ENCODE measurements around the gene RHBDF2.

Gene RHBDF2

DNA sequence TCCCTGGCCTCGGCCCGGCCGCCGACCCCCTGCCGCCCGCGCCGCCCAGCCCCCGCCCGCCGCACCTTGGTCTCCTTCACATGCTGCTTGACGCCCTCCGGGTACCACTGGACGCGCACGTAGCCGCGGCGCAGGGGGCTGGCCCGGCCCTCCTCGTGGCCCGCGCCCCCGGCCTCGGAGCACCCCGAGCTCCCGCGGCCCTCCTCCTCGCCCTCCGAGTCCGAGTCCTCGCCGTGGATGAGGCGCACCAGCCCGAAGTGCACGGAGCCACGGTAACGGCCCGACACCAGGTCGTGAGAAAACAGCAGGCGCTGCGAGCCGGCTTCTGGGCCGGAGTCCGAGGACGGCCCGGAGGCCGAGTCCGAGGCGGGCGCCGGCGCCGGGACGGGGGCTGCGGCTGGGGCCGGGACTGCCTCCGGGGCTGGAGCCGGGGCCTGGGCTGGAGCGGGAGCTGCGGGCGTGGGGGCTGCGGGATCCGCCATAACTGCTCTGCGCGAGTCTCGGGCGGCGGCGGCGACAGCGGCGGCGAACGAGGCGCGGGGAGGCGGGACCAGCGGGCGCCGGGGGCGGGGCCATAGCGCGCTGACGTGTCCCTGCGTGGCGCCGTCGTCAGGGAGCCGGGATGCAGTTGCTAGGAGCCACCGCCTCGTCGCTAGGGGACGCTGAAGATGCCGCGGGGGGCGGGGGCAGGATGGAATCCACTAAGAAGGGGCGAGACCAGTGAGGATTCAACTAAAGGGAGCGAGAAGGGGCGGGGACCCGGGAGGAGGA, 48.4 kb downstream of the RHBDF2 start, which contains the start of gene UBE2O:
UBE2O (minus strand) TSS at position 493 of the 771 bp plus-strand sequence; CDS start at position 482, 11 bp downstream.
- DNase-seq, result peak; percentile 56

DNA sequence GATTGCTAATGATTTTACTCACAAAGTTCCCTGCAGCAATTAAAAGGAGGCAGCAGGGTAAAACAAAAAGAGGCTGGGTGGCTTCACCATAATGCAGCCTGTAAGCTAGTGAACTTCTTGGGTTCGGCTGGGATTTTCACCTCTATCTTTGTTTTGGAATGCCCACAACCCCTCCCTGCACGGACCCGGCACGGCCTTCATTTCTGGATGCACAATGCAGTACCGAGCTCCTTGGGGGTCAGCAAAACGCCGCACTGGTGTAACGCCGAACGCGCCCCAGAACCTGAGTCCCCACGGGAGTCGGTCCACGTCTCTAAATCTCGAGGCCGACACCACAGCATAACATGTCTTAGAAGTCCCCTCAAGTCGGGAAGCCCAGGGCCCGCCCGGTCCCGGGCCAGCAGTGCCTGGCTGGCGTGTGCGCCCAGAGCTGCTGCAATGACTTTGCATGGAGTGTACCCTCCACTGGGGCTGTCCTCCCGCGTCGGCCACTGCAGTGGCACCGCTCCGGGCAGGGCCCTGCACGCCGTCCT, 49.0 kb downstream of the RHBDF2 start:
- no peak for DNase-seq

DNA sequence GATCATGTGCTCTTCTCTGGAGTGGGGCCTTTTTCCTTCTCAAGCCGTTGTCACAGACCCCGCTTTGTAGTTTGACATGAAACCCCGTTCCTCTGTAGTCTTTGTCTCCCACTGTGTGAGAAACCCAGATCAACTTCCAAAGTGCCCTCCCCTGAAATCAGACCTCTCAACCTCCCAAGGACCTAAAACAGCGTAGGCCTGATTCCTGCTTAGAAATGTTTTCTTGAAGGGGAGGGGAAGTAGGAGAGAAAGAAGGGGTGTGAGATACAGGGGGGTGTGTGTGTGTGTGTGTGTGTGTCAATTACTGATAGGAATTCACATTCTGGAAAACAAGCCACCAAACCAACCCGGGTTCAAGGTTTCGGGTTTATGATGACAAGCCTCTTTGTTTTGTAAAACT, 49.7 kb downstream of the RHBDF2 start:
- no peak for DNase-seq

DNA sequence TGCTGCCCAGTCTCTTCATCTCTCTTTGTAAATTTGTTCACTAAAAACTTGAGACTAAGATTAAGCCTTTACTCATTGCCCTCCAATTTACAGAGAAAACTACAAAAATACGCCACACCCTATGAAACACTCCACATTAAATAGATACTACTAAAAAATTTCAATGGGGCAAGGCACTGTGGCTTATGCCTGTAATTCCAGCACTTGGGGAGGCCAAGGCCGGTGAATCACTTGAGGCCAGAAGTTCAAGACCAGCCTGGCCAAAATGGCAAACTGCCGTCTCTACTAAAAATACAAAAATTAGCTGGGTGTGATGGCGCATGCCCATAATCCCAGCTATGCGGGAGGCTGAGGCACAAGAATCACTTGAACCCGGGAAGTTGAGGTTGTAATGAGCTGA, 52.1 kb downstream of the RHBDF2 start:
- no peak for DNase-seq

DNA sequence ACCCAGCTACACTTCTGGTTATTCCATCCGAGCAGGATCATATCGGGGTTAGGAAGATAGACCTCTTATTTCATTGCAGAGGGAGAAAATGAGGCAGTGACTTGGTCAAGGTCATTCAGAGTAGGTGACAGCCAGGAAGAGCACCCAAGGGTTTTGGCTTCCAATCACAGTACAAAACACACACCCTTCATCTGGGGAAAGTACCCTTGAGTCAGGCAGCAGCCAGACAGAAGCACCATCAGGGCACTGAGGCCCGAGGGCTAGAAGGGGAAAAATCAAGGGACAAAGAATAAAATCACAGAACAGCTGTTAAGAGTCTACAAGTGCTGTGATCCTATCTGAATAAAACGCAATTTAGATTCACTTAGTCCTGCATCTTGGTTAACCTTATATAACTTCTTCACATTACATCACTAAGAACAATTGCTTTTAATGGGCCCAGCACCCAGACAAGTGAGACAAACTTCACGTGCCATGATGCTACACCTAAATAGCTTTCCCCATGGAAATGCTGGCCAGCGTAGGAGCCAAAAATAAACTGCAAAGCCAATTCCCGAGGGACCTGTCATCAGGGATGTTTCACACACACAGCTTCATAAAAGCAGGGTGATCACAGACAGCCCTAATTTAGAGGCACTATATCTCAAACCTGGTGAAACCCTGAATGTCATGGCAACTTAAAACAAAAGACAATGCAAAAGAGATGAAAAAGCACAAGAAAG, 53.1 kb downstream of the RHBDF2 start:
- no peak for DNase-seq

DNA sequence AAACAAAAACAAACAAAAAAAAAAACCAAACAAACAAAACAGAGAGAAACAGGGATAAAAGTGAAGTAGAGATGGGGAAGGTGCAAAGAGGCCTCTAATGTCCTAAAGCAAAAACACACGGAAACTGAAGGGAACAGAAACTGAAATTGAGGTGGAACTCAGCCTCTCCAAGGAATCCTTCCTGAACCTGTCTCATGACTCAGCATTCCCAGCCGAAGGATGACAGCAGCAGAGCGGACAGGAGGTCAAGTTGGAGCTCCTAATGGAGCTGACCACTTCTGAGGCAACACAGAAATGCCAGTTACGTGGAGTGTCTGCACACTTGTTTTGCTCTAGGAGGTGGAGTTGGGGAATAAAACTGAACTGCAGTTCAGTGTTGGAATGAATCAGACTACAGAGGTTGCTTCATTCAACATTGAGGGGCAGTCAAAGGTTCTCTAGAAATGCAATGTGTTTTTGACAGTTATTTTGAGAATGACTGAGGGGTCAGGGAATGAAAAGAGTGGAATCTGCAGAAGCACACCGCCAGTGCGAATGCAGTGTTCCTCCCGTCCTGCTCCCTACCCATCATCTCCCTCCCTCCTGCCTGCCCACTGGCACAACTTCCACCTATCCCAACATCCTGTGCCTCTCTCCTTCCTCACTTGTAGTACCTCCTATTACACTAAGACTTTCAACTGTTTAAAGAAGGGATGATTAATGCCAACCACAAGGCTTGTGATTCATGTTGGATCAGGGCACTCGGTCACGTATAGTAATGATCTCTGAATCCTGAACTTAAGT, 54.6 kb downstream of the RHBDF2 start:
- no peak for DNase-seq

DNA sequence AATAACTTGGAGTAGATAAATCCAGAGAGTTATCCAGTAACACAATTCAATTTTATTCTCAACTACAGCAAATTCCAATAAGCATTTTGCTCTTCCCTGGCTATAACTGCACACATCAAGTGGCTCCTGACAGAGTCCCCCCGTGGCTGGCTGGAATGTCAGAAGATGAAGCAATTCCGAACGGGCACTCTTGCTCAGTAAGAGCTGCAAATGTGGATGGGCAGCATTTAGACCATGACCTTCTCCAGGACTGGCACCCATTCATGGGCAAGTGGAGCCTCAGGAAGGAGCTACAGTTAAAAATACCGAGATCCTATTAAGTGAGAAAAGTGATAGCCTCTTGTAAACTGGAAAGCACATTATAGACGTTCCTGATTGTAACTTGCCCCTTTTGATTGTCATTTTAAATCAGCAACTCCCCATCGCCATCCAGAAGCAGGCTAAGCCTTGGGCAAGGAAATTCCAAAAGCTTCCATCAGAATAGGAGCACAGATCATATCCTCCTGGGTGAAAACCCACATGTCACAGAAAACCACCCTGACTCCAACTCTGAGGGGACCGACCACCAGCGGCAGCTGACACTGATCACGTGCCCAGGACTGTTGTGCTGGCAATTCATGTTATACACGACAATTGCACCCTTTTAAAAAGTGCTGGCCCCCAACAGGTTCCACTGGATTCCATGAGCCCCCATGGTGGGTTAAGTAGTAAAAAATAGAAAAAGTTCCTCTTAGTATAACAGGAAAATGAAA, 55.4 kb downstream of the RHBDF2 start:
- DNase-seq, result no peak

DNA sequence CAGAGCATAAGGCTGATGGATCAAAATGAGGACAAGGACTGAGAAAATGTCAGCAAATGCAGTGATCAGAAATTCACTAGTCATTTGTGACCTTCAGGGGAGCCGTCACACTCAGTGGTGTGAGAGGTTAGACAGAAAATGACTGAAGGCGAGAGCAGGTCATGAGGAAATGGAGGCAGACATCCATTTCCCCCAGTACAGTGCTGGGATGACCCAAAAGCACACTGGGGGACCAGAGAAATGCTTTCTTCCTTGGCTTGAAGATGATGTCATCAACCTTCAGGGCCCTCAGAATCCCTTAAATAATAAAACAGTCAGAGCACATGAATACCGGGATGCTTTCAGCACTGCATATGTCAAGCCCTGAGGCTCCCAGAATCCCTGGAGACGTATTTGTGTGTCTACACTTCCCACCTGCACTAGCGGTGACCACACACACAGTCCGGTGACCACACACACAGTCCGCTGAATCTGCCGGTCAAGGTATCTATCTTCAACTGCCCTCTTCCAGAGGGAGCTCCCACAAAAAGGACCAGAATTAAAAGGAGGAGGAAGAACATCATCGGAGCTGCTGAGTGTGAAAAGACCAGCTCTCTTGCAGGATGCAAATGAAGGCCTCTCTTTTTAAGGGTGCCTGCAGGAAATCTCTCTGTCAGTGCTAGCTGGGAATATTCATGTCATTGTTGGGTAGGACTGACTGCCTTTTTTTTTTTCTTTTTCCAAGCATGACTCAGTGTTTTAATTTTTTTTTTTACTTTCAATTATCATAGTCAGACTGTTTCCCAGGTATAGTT, 56.5 kb downstream of the RHBDF2 start:
- no peak for DNase-seq

DNA sequence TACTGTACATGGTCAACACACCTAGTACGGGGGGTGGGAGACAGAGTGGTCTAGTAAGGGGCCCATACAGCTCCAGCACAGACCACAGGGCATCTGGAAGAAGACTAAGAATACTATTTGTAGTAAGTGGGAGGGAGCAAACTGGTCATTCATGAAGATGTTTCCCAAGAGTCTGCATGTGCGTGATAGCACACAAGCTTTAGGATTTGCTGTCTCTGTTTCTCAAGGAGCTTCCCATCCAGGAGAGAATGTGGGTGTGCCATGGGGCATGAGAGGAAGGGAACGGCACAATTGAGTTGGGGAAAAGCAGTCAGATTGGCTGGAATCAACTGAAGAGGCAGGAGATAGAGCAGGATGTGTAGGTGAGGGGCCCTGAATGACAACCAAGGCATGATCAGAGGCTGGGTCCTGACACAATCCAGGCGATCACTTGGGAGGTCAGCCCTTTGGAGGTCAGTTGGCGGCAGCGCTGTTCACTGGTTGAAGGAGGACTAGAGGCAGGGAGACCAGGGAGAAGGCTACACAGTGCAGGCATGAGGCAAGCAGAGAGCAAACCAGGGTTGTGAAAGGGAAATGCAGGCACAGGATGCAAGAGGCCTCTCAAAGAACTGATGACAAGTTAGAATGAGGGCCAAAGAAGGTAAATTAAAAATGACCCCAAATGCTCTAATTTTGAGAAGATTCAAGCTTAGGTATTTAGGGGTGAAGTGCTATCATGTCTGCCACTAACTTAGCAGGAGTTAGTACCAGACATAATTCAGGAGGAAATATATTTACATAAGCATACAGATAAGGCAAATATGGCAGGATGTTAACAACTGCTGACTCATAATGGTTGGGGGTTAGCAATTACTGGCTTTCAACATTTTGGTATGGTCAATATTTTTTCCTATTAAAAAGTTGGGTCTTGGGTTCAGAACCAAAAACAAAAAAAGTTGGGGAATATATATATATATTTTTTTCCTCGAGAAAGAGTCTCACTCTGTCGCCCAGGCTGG, 58.6 kb downstream of the RHBDF2 start:
- no peak for DNase-seq

DNA sequence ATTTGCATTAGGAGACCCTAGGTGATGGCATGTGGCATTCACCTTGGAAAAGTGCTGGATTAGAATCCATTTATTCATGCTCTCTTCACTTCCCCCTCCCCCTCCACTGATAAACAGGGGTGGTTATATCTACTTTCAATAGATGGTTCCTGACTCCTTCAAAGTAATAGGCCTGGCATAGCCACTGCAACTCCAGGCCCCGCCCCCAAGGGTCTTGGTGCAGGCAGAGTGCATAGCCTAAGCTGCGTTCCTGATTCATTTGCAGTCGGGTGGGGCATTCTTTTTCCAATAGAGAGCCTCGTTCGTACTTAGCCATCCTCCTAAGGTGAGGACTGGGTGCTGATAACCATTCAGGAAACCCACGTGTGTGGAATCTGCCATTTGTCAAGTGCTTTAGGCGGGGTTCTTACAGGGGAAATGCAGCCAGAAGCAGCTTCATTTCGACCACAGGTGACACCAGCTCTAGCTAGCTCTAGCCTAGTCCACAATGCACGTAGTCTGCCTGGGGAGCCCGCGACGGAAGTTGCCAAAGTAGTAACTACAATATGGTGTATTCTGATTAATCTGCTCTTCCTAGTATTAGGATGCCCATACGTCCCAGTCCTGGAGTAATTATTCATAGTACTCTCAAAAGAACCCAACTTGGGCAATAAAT, 59.4 kb downstream of the RHBDF2 start:
- no peak for DNase-seq

DNA sequence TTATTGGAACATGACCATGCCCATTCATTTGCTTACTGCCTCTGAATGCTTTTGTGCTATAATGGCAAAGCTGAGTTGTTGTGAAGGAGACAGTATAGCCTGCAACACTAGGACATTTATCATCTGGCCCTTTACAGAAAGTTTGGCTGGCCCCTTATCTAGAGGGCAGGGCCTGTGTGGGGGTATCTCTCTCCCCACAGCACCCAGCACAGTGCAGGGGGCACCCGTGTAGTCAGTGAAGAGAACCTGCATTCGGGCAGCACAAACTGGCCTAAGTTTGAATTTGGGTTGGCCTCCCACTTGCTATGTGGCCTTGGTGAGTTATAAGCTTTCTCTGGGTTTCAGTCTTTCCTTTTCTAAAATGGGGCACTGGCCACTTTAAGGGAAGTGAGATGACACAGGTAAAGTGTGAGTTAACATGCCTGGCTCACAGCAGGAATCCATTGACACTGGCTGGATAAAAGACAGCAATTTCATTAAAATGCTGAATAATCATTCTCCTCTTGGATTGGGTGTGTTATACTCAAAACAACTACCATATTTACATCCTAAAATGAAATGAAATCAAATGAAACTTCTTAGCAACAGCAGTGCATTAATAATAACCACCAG, 60.4 kb downstream of the RHBDF2 start:
- no peak for DNase-seq

DNA sequence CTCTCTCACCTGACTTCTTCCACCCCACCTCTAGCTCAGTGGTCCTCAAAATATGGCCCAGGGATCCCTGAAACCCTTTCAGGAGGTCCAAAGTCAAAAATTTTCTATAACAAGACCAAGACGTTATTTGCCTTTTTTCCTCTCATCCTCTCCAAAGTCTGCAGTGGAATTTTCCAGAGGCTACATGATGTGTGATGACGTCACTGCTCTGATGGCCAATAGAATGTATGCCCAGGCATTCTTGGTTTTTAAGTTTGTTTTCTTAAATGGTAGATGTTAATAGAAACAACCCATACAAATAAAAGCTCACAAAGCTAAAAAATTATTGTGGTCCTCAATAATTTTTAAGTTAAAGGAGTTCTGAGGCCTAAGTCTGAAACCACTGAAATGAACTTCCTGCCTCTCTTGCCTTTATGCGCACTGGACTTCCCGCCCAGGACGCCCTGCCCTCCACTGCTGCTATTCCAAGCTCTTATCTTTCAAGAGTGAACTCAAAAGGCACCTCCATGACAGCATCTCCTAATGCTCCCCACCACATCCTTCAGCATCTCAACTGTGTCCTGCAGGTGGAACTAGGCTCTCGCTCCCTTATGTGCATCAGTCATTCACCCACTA, 61.8 kb downstream of the RHBDF2 start:
- DNase-seq, result no peak

DNA sequence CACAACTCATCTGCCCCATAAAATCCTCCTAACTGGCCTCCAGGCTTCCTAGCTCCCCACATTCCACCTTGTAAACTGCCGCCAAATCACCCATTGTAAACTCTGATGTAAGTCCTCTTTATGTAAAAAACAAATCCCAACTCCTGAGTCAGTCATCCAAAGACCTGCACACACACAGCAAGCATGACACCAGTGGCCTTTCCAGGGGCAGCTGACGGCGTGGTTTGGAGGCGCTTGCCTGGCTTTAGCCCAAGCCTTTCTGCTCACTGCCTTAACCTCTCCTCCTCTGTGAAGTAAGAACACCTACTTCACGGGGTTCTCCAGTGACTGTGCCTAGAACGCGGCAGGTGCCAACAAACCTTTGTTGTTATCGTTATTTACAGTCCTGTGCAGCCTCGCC, 62.3 kb downstream of the RHBDF2 start:
- DNase-seq, result no peak

DNA sequence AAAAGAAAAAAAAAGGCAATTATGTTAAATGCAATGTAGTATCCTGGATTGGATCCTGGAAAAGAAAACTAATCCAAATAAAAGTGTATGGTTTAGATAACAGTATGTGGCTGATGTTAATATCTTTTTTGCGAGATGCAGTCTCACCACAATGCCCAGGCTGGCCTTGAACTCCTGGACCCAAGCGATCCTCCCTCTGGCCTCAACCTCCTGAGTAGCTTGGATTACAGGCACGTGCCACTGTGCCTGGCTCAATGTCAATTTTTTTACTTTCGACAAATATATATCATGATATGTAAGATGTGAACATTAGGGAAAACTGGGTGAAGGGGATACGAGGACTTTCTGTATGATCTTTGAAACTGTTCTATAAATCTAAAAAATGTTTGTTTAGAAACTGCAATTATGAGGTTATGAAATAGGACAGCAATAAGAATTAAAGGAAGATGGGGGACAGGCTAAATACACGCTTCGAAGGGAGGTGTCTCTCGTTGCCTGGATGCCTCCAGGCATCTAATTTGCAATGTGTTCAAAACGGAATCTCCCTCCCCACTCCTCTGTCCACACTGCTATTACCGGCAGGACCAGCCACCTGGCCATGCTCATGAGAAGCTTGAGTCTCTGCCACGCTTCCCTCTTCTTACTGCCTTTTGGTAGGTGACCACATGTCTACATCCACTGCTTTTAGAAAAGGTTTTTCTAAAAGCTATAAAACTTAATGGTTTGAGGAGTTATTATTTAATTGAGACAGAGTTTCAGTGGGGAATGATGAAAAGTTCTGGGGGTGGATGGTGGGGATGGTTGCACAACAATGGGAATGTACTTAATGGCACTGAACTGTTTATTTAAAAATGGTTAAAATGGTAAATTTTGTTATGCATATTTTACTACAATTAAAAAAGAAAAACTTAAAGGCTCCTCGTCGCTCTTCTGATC, 63.5 kb downstream of the RHBDF2 start:
- DNase-seq, result peak; percentile 47

DNA sequence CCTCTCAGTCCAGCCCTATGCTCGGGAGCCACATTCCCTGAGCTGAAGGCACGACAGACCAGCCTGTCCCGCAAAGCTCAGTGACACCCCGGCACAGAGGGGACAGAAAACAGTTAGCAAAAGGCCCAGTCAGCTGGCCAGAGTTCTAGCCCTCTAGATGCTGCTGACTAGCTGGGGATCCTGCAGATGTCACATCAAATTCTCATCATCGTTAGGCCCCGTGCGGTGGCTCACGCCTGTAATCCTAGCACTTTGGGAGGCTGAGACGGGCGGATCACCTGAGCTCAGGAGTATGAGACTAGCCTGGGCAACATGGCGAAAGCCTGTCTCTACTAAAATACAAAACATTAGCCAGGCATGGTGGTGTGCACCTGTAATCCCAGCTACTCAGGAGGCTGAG, 65.5 kb downstream of the RHBDF2 start:
- DNase-seq, result no peak

DNA sequence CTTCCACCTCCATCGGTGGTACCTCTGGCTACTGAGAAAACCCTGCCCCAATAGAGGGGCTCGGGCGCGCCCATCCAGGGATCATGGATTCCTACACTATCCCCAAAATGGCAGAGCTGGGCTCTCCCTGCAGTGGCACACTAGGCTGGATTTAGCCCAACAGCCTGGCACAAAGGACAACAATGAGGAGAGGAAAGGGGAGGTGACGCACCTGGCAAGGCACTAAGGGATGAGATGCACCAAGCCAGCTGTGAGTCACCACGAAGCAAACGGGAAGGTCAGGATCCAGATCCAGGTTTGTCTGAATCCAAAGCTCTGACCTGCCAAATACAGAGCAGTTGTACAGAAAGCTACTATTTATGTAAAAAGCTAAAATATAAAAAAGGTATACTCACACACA, 66.4 kb downstream of the RHBDF2 start:
- DNase-seq, result no peak

DNA sequence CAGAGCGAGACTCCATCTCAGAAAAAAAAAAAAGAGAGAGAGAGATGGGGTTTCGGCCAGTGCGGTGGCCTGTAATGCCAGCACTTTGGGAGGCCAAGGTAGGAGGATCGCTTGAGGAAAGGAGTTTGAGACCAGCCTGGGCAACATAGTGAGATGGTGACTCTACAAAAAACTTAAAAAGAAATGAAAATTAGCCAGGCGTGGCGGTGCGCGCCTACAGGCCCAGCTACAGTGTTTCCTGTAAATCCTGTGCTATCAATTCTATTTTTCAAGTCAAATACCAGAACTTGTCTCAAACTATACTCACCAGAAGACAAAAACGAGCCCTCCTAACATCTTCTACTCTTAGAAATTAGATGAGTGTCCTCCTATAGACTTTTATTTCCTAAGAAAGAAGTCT, 67.5 kb downstream of the RHBDF2 start:
- DNase-seq, result no peak
